SH-SY5Y (cell line): ENCODE data around the gene WDR91.

ENCODE experiments used
- GATA2 ChIP-seq: IDR thresholded peaks from 2 replicates; pipeline ENCODE4 v1.6.1; 2011; ENCODE audit warnings: mild to moderate bottlenecking, low read depth, low read length
- GATA3 ChIP-seq: IDR thresholded peaks from 2 replicates; pipeline ENCODE4 v1.6.1; 2011; ENCODE audit warnings: low read depth, mild to moderate bottlenecking, low read length, moderate library complexity

GRCh38 chr7:135167365-135167917, 43.9 kb downstream of the WDR91 start:
- TF ChIP-seq GATA2 = no peak
- TF ChIP-seq GATA3 = no peak
